ENCODE data around the gene PGLYRP4. TPM values are rescaled to one million over a fixed set of nuclear protein-coding genes. Genes with fewer than 3 reads are reported as not detected.
"Not testable (repeated sequence)": the region's sequence is repeated elsewhere in the genome, so short reads cannot be mapped to it uniquely, and the experiment has no call there.

PGLYRP4 gene
- total RNA-seq, 1 experiment from 2014 or later = not detected

DNA sequence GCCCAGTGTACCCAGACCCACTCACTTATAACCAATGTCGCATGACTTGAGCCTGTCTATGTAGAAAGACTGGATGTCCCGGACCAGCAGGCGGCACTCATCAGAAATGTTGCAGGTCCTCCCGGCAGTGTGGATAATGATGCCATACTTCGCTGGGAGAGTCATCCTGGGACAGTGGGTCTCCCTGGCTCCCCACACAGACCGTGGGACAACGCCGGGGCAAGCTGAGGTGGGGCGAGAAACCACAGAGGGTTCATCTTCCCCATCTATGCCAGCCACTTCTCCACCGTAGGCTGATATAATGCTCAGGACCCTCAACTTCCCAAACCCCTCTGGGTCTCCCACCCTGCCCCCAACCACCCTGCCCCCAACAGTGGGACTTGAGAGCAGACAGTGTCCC, 8.3 kb downstream of the PGLYRP4 start:
- DNase-seq (ENCODE audit: low read depth) = no peak

DNA sequence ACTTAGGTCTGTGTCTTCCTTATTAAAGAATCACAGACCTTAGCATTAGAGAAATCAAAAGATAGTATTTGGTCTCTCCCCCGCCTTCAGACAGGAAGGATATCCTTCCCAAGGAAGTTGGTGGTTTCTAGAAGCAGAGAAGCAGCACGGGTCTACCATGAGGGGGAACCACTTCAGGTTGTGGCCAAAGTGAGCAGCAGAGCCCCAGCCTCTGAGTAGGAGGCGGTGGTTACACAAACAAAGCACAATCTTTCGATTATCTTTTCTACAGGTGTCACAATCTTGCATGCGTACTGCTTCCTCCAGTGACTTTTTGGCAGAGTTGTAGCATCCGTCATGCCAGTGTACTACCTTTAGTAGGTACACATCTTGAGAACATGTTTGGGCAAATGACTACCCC, 8.8 kb downstream of the PGLYRP4 start:
- DNase-seq (ENCODE audit: low read depth) = no peak

- no peak for DNase-seq (ENCODE audit: low read depth)
These were observed 10.4 kb downstream of the PGLYRP4 start for GRCh38 chr1:153337980-153338853.

DNA sequence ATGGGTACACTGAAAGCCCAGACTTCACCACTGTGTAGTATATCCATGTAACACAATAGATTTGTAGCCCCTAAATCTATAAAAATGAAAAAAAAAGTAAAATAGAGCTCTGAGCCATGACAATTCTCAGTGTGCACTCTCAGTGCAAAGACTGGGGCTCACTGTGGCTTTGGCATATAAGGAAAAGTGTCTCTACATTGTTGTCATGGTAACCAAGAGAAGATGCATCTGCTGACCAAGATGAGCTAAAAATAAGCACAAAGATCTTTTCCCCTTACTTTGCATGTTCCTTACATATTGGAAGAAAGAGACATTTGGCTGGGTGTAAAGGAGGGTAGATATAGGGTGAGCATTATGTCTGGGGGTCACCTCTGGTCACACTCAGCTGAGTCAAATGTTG, 12.0 kb downstream of the PGLYRP4 start:
- no peak for DNase-seq (ENCODE audit: low read depth)

GRCh38 chr1:153333902-153334301, 14.7 kb downstream of the PGLYRP4 start:
- DNase-seq (ENCODE audit: low read depth) = no peak

GRCh38 chr1:153324912-153325311, 23.7 kb downstream of the PGLYRP4 start:
- no peak for DNase-seq (ENCODE audit: low read depth)

- no peak for DNase-seq (ENCODE audit: low read depth)
These were observed 26.1 kb downstream of the PGLYRP4 start for GRCh38 chr1:153322568-153322967.

- not testable (repeated sequence) for DNase-seq (ENCODE audit: low read depth)
These were observed 30.5 kb downstream of the PGLYRP4 start for GRCh38 chr1:153318145-153318544.

GRCh38 chr1:153316013-153316412, 32.6 kb downstream of the PGLYRP4 start:
- DNase-seq (ENCODE audit: low read depth) = not testable (repeated sequence)

GRCh38 chr1:153314388-153314787, 34.3 kb downstream of the PGLYRP4 start:
- DNase-seq (ENCODE audit: low read depth) = not testable (repeated sequence)

DNA sequence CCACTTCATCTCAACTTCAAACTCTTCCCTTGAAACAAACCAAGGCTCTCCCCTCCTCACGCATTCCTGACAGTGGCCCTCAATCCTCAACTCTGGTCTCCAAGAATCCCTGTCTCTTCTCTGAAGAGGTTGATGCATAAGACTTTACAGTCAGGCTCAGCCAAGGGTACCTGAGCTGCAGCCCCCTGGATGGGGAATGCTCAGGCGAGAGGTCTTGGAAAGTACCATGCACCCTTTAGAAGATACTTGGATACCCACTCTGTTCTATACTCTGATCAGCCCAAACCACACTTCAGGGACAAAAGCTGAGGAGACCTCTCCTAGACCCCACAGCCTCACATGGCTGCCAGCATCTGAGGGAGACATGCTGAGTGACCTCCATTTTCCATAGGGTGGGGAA, 35.4 kb downstream of the PGLYRP4 start:
- no peak for DNase-seq (ENCODE audit: low read depth)

DNA sequence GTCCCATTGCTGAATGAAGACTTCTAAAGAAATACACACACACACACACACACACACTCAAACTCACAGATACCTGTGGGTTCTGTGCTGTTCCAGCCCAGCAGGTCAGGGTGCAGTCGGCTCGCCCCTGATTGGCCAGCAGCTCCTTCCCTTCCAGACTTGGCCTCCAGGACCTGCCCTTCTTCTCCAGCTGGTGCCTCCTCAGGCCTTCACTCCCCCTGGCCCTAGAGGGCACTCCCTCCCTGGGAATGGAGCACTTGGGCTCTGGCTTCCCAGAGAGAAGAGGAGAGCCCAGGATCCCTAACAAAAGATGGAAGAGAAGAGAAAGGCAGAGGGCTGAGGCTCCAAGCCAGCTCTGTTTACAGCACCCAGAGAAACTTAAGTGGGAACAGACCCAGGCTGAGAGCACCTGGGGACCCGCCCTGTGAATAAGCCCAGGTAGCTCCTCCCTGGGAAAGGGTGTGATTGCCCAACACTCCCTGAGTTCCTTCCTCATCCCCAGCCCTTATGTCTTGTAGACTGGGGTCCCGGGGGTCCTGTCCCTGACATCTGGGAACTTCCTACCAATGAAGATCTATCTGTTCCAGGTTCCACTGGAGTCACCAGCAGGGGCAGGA, 36.0 kb downstream of the PGLYRP4 start, which contains the start of gene PGLYRP3:
TSS of gene PGLYRP3 (minus strand) at position 383 of the 617 bp plus-strand sequence. CDS start 2,287 bp downstream, outside the sequence.
- DNase-seq (ENCODE audit: low read depth) = no peak

GRCh38 chr1:153310526-153310925, 38.1 kb downstream of the PGLYRP4 start:
- DNase-seq (ENCODE audit: low read depth) = no peak

DNA sequence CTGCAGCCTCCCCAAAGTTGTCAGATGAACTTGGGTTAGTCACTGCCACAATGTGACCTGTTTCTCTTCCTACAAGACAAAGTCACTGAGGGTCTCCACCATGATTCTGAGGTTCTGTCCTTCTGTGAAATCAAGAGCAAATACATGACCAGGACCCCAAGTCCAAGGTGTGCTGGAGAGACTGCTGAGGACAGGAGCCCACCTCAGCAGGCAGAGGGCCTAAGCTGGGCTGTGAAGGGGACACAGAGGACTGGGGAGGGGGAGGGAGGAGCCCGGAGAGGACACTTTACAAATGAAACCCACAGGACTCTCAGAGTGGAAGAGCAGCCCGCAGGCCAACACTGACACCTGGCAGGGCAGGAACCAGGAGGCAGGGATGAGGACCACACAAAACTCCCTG, 39.2 kb downstream of the PGLYRP4 start:
- DNase-seq (ENCODE audit: low read depth) = no peak

- no peak for DNase-seq (ENCODE audit: low read depth)
These were observed 40.1 kb downstream of the PGLYRP4 start for GRCh38 chr1:153308540-153308939.

DNA sequence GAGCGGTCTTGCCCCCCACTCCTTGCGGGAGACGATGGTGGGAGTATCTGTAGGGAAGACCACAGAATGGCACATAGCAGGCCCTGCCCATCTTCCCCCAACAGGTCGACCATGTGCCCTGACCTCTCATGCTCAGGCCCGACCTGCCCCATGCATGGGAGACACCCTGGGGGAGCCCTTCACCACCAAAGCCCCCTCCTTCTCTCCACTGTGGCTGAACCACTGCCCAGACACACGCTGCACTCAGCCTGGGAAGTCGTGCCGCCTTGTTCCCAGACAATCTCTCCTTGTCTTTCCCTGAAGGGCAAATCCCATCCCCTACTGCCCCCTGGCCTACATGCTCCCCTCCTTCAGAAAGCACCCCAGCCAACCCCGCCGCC, 41.4 kb downstream of the PGLYRP4 start:
- DNase-seq (ENCODE audit: low read depth) = no peak

- DNase-seq (ENCODE audit: low read depth) = no peak
These were observed 42.1 kb downstream of the PGLYRP4 start for GRCh38 chr1:153306303-153307220.

DNA sequence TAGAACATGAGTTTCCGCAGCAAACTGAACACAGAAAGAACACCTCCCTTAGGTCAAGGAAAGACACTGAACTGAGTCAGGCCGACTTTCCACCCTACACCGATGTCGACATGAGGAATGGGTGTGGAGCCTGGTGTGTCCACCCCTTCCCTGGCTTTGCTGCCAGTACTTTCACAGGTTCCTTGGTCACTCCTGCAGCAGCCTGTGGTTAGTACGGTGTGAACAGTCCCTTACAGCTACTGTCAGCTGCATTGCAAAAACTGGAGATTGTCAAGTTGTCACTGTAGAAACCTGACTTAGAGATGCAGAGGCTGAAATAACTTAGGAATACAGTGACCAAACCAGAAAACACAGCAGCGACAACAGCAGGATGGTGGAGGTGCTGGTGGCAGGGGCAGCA, 43.0 kb downstream of the PGLYRP4 start:
- no peak for DNase-seq (ENCODE audit: low read depth)

DNA sequence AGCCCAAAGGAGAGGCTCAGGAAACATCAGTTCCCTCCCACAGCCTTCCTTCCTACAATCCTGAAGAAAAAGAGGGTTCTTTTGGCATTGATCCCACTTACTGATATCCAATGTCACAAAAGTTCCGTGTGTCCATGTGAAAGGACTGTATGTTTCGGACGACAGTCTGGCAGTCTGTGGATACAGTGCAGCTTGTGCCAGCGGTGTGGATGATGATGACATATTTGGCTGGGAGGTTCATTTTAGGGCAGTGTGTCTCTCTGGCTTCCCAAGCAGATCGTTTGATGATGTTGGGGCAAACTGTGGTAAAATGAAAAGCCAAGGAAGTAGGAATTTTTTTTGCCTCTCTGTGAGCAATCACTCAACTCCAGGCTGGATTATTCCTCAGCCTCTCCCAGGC, 46.3 kb downstream of the PGLYRP4 start:
- no peak for DNase-seq (ENCODE audit: low read depth)

DNA sequence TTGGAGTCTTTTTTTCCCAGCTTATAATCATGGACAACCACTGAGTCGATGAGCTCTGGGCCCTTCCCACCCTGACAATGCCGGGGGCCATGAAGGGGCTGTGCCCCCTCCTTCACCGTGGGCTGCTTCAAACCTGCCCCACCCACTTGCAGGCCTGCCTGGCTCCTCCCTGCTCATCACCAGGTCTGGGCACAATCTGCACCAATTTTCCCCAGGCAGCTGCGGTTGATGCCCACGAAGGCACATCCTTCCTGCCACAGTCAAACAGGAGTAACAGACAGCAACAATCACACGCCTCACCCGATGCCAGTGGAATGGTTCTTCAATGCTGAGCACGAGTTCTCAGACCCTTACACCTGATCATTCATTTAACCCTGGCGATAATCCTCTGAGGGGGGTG, 54.8 kb downstream of the PGLYRP4 start:
- no peak for DNase-seq (ENCODE audit: low read depth)

DNA sequence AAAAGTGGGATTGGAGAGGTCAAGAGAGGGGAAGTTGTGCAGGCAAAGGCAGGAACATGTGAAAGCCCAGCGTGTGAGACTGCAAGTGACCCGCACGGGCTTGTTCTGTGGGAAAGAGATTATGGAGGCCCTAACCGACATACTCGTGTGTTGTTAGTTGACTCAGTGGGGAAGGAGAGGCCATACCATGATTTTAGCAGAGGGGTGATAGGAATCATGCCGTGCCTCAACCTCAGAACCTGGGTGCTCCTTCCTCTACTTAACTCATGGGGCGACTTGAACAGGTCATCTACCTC, 55.2 kb downstream of the PGLYRP4 start:
- no peak for DNase-seq (ENCODE audit: low read depth)

DNA sequence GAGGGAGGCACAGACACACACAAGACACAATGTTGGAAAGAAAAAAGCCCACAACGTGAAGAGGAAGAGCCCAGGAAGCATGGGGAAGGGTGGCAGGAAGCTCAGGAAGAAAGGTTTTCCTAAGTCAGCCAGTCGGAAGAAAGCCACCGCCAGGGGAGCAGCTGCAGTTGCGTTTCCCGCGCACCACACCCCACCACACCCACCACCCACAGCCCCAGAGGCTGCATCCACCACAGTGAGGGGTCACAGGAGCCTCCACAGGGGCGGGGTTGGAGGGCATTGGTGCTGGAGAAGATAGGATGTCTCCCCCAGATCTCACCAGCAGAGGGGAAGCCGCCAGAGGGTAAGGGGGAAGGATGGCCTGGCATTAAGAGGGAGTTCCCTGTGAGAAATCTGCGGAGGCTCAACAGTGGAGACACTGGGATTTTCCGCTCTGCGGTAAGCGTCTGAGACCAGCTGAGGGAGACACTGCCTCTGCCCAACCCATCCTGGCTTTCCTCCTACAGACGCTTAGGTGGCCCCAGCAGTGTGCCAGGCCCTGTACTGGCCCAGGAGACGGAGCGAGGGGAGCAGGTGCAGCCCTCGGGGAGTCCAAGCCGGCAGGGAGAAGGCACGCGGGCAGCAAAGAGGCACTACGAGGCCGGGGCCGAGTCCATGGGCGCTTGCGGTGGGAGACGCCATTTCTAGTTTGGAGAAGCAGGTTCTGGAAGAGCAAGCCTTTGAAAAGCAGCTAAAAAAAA, 55.7 kb downstream of the PGLYRP4 start:
- no peak for DNase-seq (ENCODE audit: low read depth)
